ENCODE data around the gene SUCLG1. TPM values are rescaled to one million over a fixed set of nuclear protein-coding genes. Genes with fewer than 3 reads are reported as not detected.

Gene SUCLG1
- total and polyA plus RNA-seq, 2 experiments from 2014 or later = 164 to 168 TPM

- no peak overlapping the region for H3K27ac ChIP-seq
- H4K20me1 ChIP-seq (ENCODE audit: insufficient read depth, poor library complexity, severe bottlenecking) = no peaks in the 10 kb centered on the region
- no peak overlapping the region for H3K4me2 ChIP-seq
- no peaks in the 10 kb centered on the region for H3K9me2 ChIP-seq (replicated peaks; ENCODE audit: insufficient read depth)
- H2AFZ ChIP-seq = no peak overlapping the region
- TF ChIP-seq CTCF (IDR thresholded peaks at IDR 0.05; ENCODE audit: poor library complexity) (no peak), EZH2phosphoT487 (IDR thresholded peaks at IDR 0.05; ENCODE audit: low read depth, severe bottlenecking, unreplicated experiment) (no peak), EZH2 (IDR thresholded peaks at IDR 0.05; ENCODE audit: borderline replicate concordance) (no peak)
- no peak for DNase-seq (ENCODE audit: low spot score)
- no peaks in the 10 kb centered on the region for H3K9me3 ChIP-seq (ENCODE audit: low read depth)
- H3K27me3 ChIP-seq = no peaks in the 10 kb centered on the region
- H3K4me1 ChIP-seq (ENCODE audit: insufficient read depth) = no peaks in the 10 kb centered on the region
- H3K79me2 ChIP-seq = no peaks in the 10 kb centered on the region
- WGBS (ENCODE audit: low lambda C conversion rate, missing lambda C conversion rate) = 84% methylated on average over 2 of the region's 2 CpGs
- H3K36me3 ChIP-seq (replicated peaks; ENCODE audit: insufficient read depth, low read depth) = no peaks in the 10 kb centered on the region
- H3K4me3 ChIP-seq = no peak overlapping the region
Measured at GRCh38 chr2:84383271-84383670, 75.8 kb downstream of the SUCLG1 start.

- no peak overlapping the region for H3K4me2 ChIP-seq
- no peak for TF ChIP-seq CTCF (IDR thresholded peaks at IDR 0.05; ENCODE audit: poor library complexity)
- TF ChIP-seq EZH2 (IDR thresholded peaks at IDR 0.05; ENCODE audit: borderline replicate concordance) = no peak
- TF ChIP-seq EZH2phosphoT487 (IDR thresholded peaks at IDR 0.05; ENCODE audit: low read depth, severe bottlenecking, unreplicated experiment) = no peak
- H2AFZ ChIP-seq = no peak overlapping the region
- H3K79me2 ChIP-seq = no peaks in the 10 kb centered on the region
- H3K4me3 ChIP-seq = no peak overlapping the region
- no peak for DNase-seq (ENCODE audit: low spot score)
- H3K36me3 ChIP-seq (replicated peaks; ENCODE audit: insufficient read depth, low read depth) = no peaks in the 10 kb centered on the region
- no peaks in the 10 kb centered on the region for H3K27me3 ChIP-seq
- H3K9me3 ChIP-seq (ENCODE audit: low read depth) = no peaks in the 10 kb centered on the region
- H4K20me1 ChIP-seq (ENCODE audit: insufficient read depth, poor library complexity, severe bottlenecking) = no peaks in the 10 kb centered on the region
- no peaks in the 10 kb centered on the region for H3K9me2 ChIP-seq (replicated peaks; ENCODE audit: insufficient read depth)
- no peaks in the 10 kb centered on the region for H3K4me1 ChIP-seq (ENCODE audit: insufficient read depth)
- H3K27ac ChIP-seq = no peak overlapping the region
Measured at GRCh38 chr2:84380875-84381274, 78.2 kb downstream of the SUCLG1 start.

GRCh38 chr2:84378960-84379359 is 80.1 kb downstream of the SUCLG1 start:
- H3K4me2 ChIP-seq = no peak overlapping the region
- H2AFZ ChIP-seq = no peak overlapping the region
- H3K27me3 ChIP-seq = no peaks in the 10 kb centered on the region
- no peaks in the 10 kb centered on the region for H3K9me2 ChIP-seq (replicated peaks; ENCODE audit: insufficient read depth)
- no peak overlapping the region for H3K4me3 ChIP-seq
- 81% methylated on average over 1 of the region's 1 CpG for WGBS (ENCODE audit: low lambda C conversion rate, missing lambda C conversion rate)
- H3K27ac ChIP-seq = no peak overlapping the region
- H4K20me1 ChIP-seq (ENCODE audit: insufficient read depth, poor library complexity, severe bottlenecking) = no peaks in the 10 kb centered on the region
- no peaks in the 10 kb centered on the region for H3K4me1 ChIP-seq (ENCODE audit: insufficient read depth)
- H3K79me2 ChIP-seq = no peaks in the 10 kb centered on the region
- TF ChIP-seq EZH2 (IDR thresholded peaks at IDR 0.05; ENCODE audit: borderline replicate concordance) (no peak), EZH2phosphoT487 (IDR thresholded peaks at IDR 0.05; ENCODE audit: low read depth, severe bottlenecking, unreplicated experiment) (no peak), CTCF (IDR thresholded peaks at IDR 0.05; ENCODE audit: poor library complexity) (no peak)
- H3K36me3 ChIP-seq (replicated peaks; ENCODE audit: insufficient read depth, low read depth) = no peaks in the 10 kb centered on the region
- no peaks in the 10 kb centered on the region for H3K9me3 ChIP-seq (ENCODE audit: low read depth)
- DNase-seq (ENCODE audit: low spot score) = no peak

GRCh38 chr2:84375020-84375419 is 84.1 kb downstream of the SUCLG1 start:
- WGBS (ENCODE audit: low lambda C conversion rate, missing lambda C conversion rate) = 95% methylated on average over 3 of the region's 3 CpGs
- no peak overlapping the region for H3K27ac ChIP-seq
- no peak overlapping the region for H3K4me3 ChIP-seq
- H3K4me2 ChIP-seq = no peak overlapping the region
- no peaks in the 10 kb centered on the region for H3K9me3 ChIP-seq (ENCODE audit: low read depth)
- H3K9me2 ChIP-seq (replicated peaks; ENCODE audit: insufficient read depth) = no peaks in the 10 kb centered on the region
- no peaks in the 10 kb centered on the region for H3K79me2 ChIP-seq
- H3K4me1 ChIP-seq (ENCODE audit: insufficient read depth) = no peaks in the 10 kb centered on the region
- no peaks in the 10 kb centered on the region for H3K27me3 ChIP-seq
- no peak for DNase-seq (ENCODE audit: low spot score)
- no peaks in the 10 kb centered on the region for H3K36me3 ChIP-seq (replicated peaks; ENCODE audit: insufficient read depth, low read depth)
- H2AFZ ChIP-seq = no peak overlapping the region
- no peaks in the 10 kb centered on the region for H4K20me1 ChIP-seq (ENCODE audit: insufficient read depth, poor library complexity, severe bottlenecking)
- TF ChIP-seq EZH2phosphoT487 (IDR thresholded peaks at IDR 0.05; ENCODE audit: low read depth, severe bottlenecking, unreplicated experiment) (no peak), EZH2 (IDR thresholded peaks at IDR 0.05; ENCODE audit: borderline replicate concordance) (no peak), CTCF (IDR thresholded peaks at IDR 0.05; ENCODE audit: poor library complexity) (no peak)
